T-cell (primary cell): ENCODE data around the gene TLR1. TPM values are rescaled to one million over a fixed set of nuclear protein-coding genes. Genes with fewer than 3 reads are reported as not detected.
"Not testable (repeated sequence)": the region's sequence is repeated elsewhere in the genome, so short reads cannot be mapped to it uniquely, and the experiment has no call there.

Source experiments
- ATAC-seq, 4 experiments: fragments of 200-7000 bp in 3 of 4; fragments of 150-1000 bp in 1 of 4; cut with Tn5 transposase; replicated peaks in 1 of 4; 1 replicate in 3 of 4; 2 replicates in 1 of 4; pipeline ENCODE4 v1.10.0; 2021; ENCODE audit warnings: moderate library complexity in 3 of 4, mild to moderate bottlenecking in 2 of 4, moderate number of reproducible peaks in 1 of 4
- CTCF ChIA-PET, 2 donors: fragments of 300-600 bp; sonication (Branson Sonifier 250); formaldehyde crosslinking; loops; one replicate each; lab custom pipeline; 2022; ENCODE audit warnings: antibody characterized with exemption in 2 of 2; lab: Charles Lee
- POLR2A ChIA-PET, 2 donors: fragments of 300-600 bp; sonication (Branson Sonifier 250); formaldehyde crosslinking; loops; one replicate each; lab custom pipeline; 2022; ENCODE audit warnings: antibody characterized with exemption in 2 of 2; lab: Charles Lee
- DNase-seq, 35 experiments: peaks; one replicate each; pipeline versions ENCODE4 v3.0.0 to v3.0.0-alpha.2; 2013 to 2023
- H3K27ac ChIP-seq: one replicate; pipeline ENCODE4 v1.5.1; 2013; ENCODE audit warnings: low read length
- H3K27me3 ChIP-seq, 2 experiments: replicated peaks in 1 of 2; 1 replicate in 1 of 2; 2 replicates in 1 of 2; pipeline versions ENCODE4 v1.6.1 to v1.7.0; 2013; ENCODE audit warnings: low read length in 1 of 2, mixed read lengths in 1 of 2; ENCODE audit not compliant: control insufficient read depth in 2 of 2, insufficient read depth in 2 of 2; ENCODE audit errors: extremely low read depth in 1 of 2
- H3K36me3 ChIP-seq, 2 donors: 1 replicate in 1 of 2; 2 replicates in 1 of 2; pipeline versions ENCODE4 v1.6.1 to v1.7.0; 2013; ENCODE audit warnings: low read length in 1 of 2; ENCODE audit not compliant: control insufficient read depth in 2 of 2, insufficient read depth in 1 of 2; ENCODE audit errors: extremely low read depth in 1 of 2
- H3K4me1 ChIP-seq, 2 experiments: 1 replicate in 1 of 2; 2 replicates in 1 of 2; pipeline versions ENCODE4 v1.6.1 to v1.7.0; 2013; ENCODE audit warnings: low read length in 2 of 2, mixed read lengths in 1 of 2; ENCODE audit not compliant: insufficient read depth in 2 of 2, control insufficient read depth in 1 of 2; ENCODE audit errors: extremely low read depth in 1 of 2
- H3K4me3 ChIP-seq, 2 donors: 1 replicate in 1 of 2; 2 replicates in 1 of 2; pipeline versions ENCODE4 v1.5.1 to v1.7.0; 2013; ENCODE audit warnings: mild to moderate bottlenecking in 2 of 2, low read length in 1 of 2, moderate library complexity in 1 of 2; ENCODE audit not compliant: control insufficient read depth in 1 of 2; ENCODE audit errors: extremely low read depth in 1 of 2
- H3K9me3 ChIP-seq: 2 replicates; pipeline ENCODE4 v1.7.0; 2013
- H3K27ac Mint-ChIP-seq, 2 donors: one replicate each; pipeline ENCODE4 v1.8.0; 2020 to 2021; ENCODE audit warnings: mild to moderate bottlenecking in 2 of 2, mixed read lengths in 2 of 2
- H3K27me3 Mint-ChIP-seq, 2 donors: one replicate each; pipeline ENCODE4 v1.8.0; 2021 to 2022; ENCODE audit warnings: mixed read lengths in 2 of 2
- H3K36me3 Mint-ChIP-seq: one replicate; pipeline ENCODE4 v1.8.0; 2021; ENCODE audit warnings: mixed read lengths
- H3K4me1 Mint-ChIP-seq, 3 donors: one replicate each; pipeline ENCODE4 v1.8.0; 2020 to 2022; ENCODE audit warnings: mixed read lengths in 3 of 3, mild to moderate bottlenecking in 1 of 3
- H3K4me3 Mint-ChIP-seq, 3 donors: one replicate each; pipeline ENCODE4 v1.8.0; 2020 to 2022; ENCODE audit warnings: mild to moderate bottlenecking in 3 of 3, mixed read lengths in 3 of 3, moderate library complexity in 3 of 3
- H3K9me3 Mint-ChIP-seq, 3 donors: one replicate each; pipeline ENCODE4 v1.8.0; 2020 to 2022; ENCODE audit warnings: mixed read lengths in 3 of 3
- WGBS: methylation state at CpG from one replicate; pipeline ENCODE4 v1.1.5; 2013; ENCODE audit warnings: missing lambda C conversion rate; ENCODE audit not compliant: insufficient coverage; 5-methylcytosine and 5-hydroxymethylcytosine counted together
- total RNA-seq, 35 experiments: library from RNA in 6 of 35; stranded (reverse) in 6 of 35; fragments of 120-200 nt in 1 of 35; gene quantifications; one replicate each; pipeline versions ENCODE4 v1.2.1 to v1.2.4 and lab custom pipeline; 2013 to 2026

Gene TLR1
- total RNA-seq, 5 donors from 2014 or later (not counting 1 experiment from before 2014, with no cell fraction given), result 10.4 to 26.0 (median 18.0) TPM

DNA sequence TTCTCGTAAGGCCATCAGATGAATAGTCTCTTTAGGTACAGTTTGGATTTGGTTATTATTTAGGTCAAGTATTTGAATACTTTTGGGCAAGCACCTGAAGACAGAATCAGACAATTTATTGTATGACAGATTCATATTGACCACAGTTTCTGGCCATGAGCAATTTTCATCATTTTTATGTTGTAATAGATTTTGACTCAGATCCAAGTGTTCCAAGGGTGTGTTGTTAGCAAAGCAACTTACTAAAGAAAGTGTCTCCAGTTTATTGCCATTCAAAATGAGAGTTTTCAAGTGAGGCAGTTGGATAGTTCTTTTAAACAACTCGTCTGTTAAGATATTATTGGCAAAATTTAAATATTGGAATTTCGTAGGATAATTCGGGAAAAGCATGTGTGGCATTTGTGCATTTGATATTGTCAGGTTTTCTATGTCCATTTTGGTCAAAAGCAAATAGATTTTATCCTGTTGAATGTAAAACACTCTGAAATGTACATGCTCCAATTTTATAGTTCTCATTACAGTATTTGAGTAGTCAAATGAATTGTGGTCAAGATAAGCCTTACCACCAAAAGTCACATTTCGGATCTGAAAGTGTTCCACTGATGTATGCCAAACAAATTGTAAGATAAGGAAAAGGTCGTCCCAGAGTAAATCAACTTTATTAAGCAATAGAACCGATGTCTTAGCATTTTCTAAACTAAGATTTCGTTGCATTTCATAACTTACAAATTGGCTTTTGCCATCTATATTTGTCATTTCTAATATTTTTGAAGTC is 30.2 kb downstream of the TLR1 start:
- ATAC-seq, result no peak
- no peaks in the 10 kb centered on the region for H3K4me1 ChIP-seq
- WGBS, result 100% methylated on average over 1 of the region's 8 CpGs
- no peak overlapping the region for H3K4me3 Mint-ChIP-seq
- DNase-seq, result no peak
- no peak overlapping the region for H3K27ac Mint-ChIP-seq
- peaks cover 0 to 2% of the 10 kb centered on the region in 2 experiments for H3K27me3 ChIP-seq
- no peaks in the 10 kb centered on the region for H3K4me1 Mint-ChIP-seq
- H3K4me3 ChIP-seq, result no peak overlapping the region
- H3K27me3 Mint-ChIP-seq, result peaks cover 0 to 5% of the 10 kb centered on the region in 2 donors
- ChIA-PET POLR2A (interaction anchor here in 1 of 2 donors (1.3 kb wide), 1 partner anchor 30 kb away, joined by 3 read pairs; the partner anchor contains the start of gene TLR1), CTCF (interaction anchor here in 1 of 2 donors (3.5 kb wide), 1 partner anchor 8 kb away, joined by 16 read pairs; the partner anchor contains the start of gene TLR10)
- H3K9me3 ChIP-seq, result no peaks in the 10 kb centered on the region
- no peaks in the 10 kb centered on the region for H3K36me3 Mint-ChIP-seq
- no peak overlapping the region for H3K27ac ChIP-seq
- peaks cover 4 to 9% (median 5%) of the 10 kb centered on the region in 3 donors for H3K9me3 Mint-ChIP-seq
- H3K36me3 ChIP-seq, result no peaks in the 10 kb centered on the region

DNA sequence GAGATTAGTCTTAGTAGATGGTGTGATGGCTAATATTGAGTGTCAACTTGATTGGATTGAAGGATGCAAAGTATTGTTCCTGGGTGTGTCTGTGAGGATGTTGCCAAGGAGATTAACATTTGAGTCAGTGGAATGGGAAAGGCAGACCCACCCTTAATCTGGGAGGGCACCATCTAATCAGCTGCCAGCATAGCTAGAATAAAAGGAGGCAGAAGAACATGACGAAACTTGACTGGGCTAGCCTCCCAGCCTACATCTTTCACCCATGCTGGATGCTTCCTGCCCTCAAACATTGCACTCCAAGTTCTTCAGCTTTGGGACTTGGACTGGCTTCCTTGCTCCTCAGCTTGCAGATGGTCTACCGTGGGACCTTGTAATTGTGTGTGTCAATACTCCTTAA is 34.3 kb downstream of the TLR1 start:
- H3K27ac ChIP-seq, result not testable (repeated sequence)
- peaks cover 7 to 13% (median 8%) of the 10 kb centered on the region in 3 donors for H3K9me3 Mint-ChIP-seq

GRCh38 chr4:38769857-38770256 is 34.7 kb downstream of the TLR1 start:
- H3K4me3 ChIP-seq, result no peak overlapping the region
- Mint-ChIP-seq H3K27me3 (peaks cover 0 to 3% of the 10 kb centered on the region in 2 donors), H3K36me3 (no peaks in the 10 kb centered on the region), H3K9me3 (peaks cover 7 to 13% (median 8%) of the 10 kb centered on the region in 3 donors), H3K4me3 (no peak overlapping the region), H3K4me1 (no peaks in the 10 kb centered on the region), H3K27ac (no peak overlapping the region)
- peaks cover 0 to 2% of the 10 kb centered on the region in 2 experiments for H3K27me3 ChIP-seq
- POLR2A ChIA-PET, result no interaction called here
- H3K4me1 ChIP-seq, result no peaks in the 10 kb centered on the region
- DNase-seq (no peak), ATAC-seq (no peak)
- no peak overlapping the region for H3K27ac ChIP-seq
- no peaks in the 10 kb centered on the region for H3K36me3 ChIP-seq
- no peaks in the 10 kb centered on the region for H3K9me3 ChIP-seq
- CTCF ChIA-PET, result interaction anchor here (0.6 to 1.8 kb wide), 4 partner anchors 11 to 1148 kb away, joined by 3 to 6 read pairs (median 5); partner anchors contain the start of gene TLR10 (in 1 of the 2)
- 67% methylated on average over 1 of the region's 2 CpGs for WGBS

More for the DNA sequence above, 34.3 kb downstream of the TLR1 start:
- CTCF ChIA-PET, result interaction anchor here (0.6 to 1.8 kb wide), 6 partner anchors 11 to 1148 kb away, joined by 3 to 6 read pairs (median 4); partner anchors contain the start of gene TLR10 (in 2 of the 2)
- H3K36me3 ChIP-seq, H3K27me3 ChIP-seq, H3K4me1 Mint-ChIP-seq, POLR2A ChIA-PET, H3K4me1 ChIP-seq, H3K9me3 ChIP-seq, DNase-seq, H3K27me3 Mint-ChIP-seq, H3K27ac Mint-ChIP-seq, H3K4me3 ChIP-seq, ATAC-seq, H3K4me3 Mint-ChIP-seq, H3K36me3 Mint-ChIP-seq: not testable (repeated sequence)
- WGBS, result no CpG with 5 or more reads among the region's 2 CpGs

DNA sequence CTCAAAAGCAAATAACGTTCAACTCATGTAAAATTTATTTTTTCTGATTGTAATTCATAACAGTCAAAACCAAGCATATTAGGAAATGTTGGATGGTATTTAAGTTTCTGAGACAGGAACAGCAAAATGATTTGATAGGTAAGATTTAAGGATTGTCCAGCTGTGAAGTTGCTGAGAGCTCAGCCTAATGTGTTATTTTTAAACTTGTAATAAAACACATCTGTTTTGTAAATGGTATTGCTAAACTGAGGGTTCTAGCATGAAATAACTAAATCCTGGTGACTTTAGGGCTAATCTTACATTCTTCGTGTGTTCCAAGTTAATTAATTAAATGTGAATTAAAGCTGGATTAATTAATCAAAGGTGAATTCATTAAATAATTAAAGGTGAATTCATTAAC is 35.1 kb downstream of the TLR1 start:
- no peaks in the 10 kb centered on the region for H3K36me3 Mint-ChIP-seq
- no peak overlapping the region for H3K27ac Mint-ChIP-seq

GRCh38 chr4:38768968-38769394 is 35.6 kb downstream of the TLR1 start:
- WGBS, result 57% methylated on average over 4 of the region's 5 CpGs
- no peak overlapping the region for H3K27ac ChIP-seq
- no peak overlapping the region for H3K4me3 ChIP-seq
- DNase-seq (no peak), ATAC-seq (no peak)
- H3K9me3 ChIP-seq, result no peaks in the 10 kb centered on the region
- H3K4me1 ChIP-seq, result no peaks in the 10 kb centered on the region
- no peaks in the 10 kb centered on the region for H3K4me1 Mint-ChIP-seq
- H3K27ac Mint-ChIP-seq, result no peak overlapping the region
- no peak overlapping the region for H3K4me3 Mint-ChIP-seq
- ChIA-PET POLR2A (interaction anchor here in 1 of 2 donors (0.6 kb wide), 1 partner anchor 1624 kb away, joined by 3 read pairs; no protein-coding TSS in a partner anchor), CTCF (no interaction called here)
- peaks cover 4 to 5% (median 4%) of the 10 kb centered on the region in 3 donors for H3K9me3 Mint-ChIP-seq
- H3K36me3 ChIP-seq, result no peaks in the 10 kb centered on the region
- H3K27me3 ChIP-seq, result peaks cover 0 to 2% of the 10 kb centered on the region in 2 experiments
- H3K27me3 Mint-ChIP-seq, result peaks cover 0 to 3% of the 10 kb centered on the region in 2 donors
- H3K36me3 Mint-ChIP-seq, result no peaks in the 10 kb centered on the region

More for the DNA sequence above, 35.1 kb downstream of the TLR1 start:
- Histone ChIP-seq H3K36me3 (no peaks in the 10 kb centered on the region), H3K27ac (no peak overlapping the region), H3K4me3 (no peak overlapping the region), H3K27me3 (peaks cover 0 to 2% of the 10 kb centered on the region in 2 experiments), H3K9me3 (no peaks in the 10 kb centered on the region), H3K4me1 (no peaks in the 10 kb centered on the region)
- ATAC-seq (no peak), DNase-seq (no peak)
- ChIA-PET POLR2A (interaction anchor here in 1 of 2 donors (0.6 kb wide), 1 partner anchor 1624 kb away, joined by 3 read pairs; no protein-coding TSS in a partner anchor), CTCF (interaction anchor here in 1 of 2 donors (1.2 kb wide), 1 partner anchor 13 kb away, joined by 6 read pairs; the partner anchor contains the start of gene TLR10)
- no CpG with 5 or more reads among the region's 2 CpGs for WGBS
- Mint-ChIP-seq H3K4me3 (no peak overlapping the region), H3K9me3 (peaks cover 5 to 10% (median 6%) of the 10 kb centered on the region in 3 donors), H3K27me3 (peaks cover 0 to 3% of the 10 kb centered on the region in 2 donors), H3K4me1 (no peaks in the 10 kb centered on the region)

DNA sequence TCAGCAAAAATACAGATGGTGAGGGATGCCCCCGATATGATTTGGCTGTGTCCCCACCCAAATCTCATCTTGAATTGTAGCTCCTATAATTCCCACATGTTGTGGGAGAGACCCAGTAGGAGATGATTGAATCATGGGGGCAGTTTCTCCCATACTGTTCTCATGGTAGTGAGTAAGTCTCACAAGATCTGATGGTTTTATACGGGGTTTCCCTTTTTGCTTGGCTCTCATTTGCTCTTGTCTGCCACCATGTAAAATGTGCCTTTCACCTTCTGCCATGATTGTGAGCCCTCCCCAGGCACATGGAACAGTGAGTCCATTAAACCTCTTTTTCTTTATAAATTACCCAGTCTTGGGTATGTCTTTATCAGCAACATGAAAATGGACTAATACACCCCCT is 37.7 kb downstream of the TLR1 start:
- H3K36me3 Mint-ChIP-seq, H3K4me3 Mint-ChIP-seq, ATAC-seq, H3K36me3 ChIP-seq, H3K9me3 Mint-ChIP-seq, H3K9me3 ChIP-seq, H3K27me3 Mint-ChIP-seq, H3K4me1 ChIP-seq, H3K4me3 ChIP-seq, H3K27ac ChIP-seq, H3K27ac Mint-ChIP-seq, POLR2A ChIA-PET, DNase-seq, H3K27me3 ChIP-seq, H3K4me1 Mint-ChIP-seq: not testable (repeated sequence)
- CTCF ChIA-PET, result interaction anchor here in 1 of 2 donors (0.6 kb wide), 1 partner anchor 79 kb away, joined by 6 read pairs; no protein-coding TSS in a partner anchor
- no CpG with 5 or more reads among the region's 2 CpGs for WGBS
